ENCODE results near the gene TAF12. TPM values are rescaled to one million over a fixed set of nuclear protein-coding genes. Genes with fewer than 3 reads are reported as not detected.

The TAF12 gene
- polyA plus RNA-seq, 1 donor from 2014 or later, result 59.3 TPM

- no peaks in the 10 kb centered on the region for H3F3A ChIP-seq (ENCODE audit: insufficient read depth, low read length, poor library complexity, severe bottlenecking)
- H3K9ac ChIP-seq (ENCODE audit: low read length), result no peak overlapping the region
- H3K4me3 ChIP-seq (ENCODE audit: low read length), result no peak overlapping the region
- H3K27me3 ChIP-seq (ENCODE audit: insufficient read depth, low read depth, low read length), result no peaks in the 10 kb centered on the region
- H3K36me3 ChIP-seq (ENCODE audit: insufficient read depth, low read length), result no peaks in the 10 kb centered on the region
- no peak overlapping the region for H3K4me2 ChIP-seq (ENCODE audit: low read length)
- H3K27ac ChIP-seq (ENCODE audit: low read length), result no peak overlapping the region
- no peaks in the 10 kb centered on the region for H3K9me2 ChIP-seq (ENCODE audit: insufficient read depth, low read length)
- H3K9me3 ChIP-seq (ENCODE audit: low read length), result no peaks in the 10 kb centered on the region
- no peaks in the 10 kb centered on the region for H4K20me1 ChIP-seq (ENCODE audit: insufficient read depth)
- no peak for TF ChIP-seq RAD21 (conservative IDR thresholded peaks at IDR 0.05)
- TF ChIP-seq EP300 (conservative IDR thresholded peaks at IDR 0.05; ENCODE audit: poor library complexity, severe bottlenecking), result no peak
- no peak for TF ChIP-seq MXI1 (conservative IDR thresholded peaks at IDR 0.05; ENCODE audit: poor library complexity, severe bottlenecking)
- no peak overlapping the region for H2AFZ ChIP-seq (ENCODE audit: low read depth, low read length)
- no peaks in the 10 kb centered on the region for H3K79me2 ChIP-seq (replicated peaks; ENCODE audit: insufficient read depth, low read length)
Measured at GRCh38 chr1:28613175-28613574, 29.7 kb downstream of the TAF12 start.

GRCh38 chr1:28606771-28607170, 36.1 kb downstream of the TAF12 start:
- no peaks in the 10 kb centered on the region for H3F3A ChIP-seq (ENCODE audit: insufficient read depth, low read length, poor library complexity, severe bottlenecking)
- no peaks in the 10 kb centered on the region for H3K9me2 ChIP-seq (ENCODE audit: insufficient read depth, low read length)
- no peaks in the 10 kb centered on the region for H3K79me2 ChIP-seq (replicated peaks; ENCODE audit: insufficient read depth, low read length)
- TF ChIP-seq MXI1 (conservative IDR thresholded peaks at IDR 0.05; ENCODE audit: poor library complexity, severe bottlenecking) (no peak), EZH2 (IDR thresholded peaks at IDR 0.05; ENCODE audit: borderline replicate concordance, insufficient read depth, low read length, poor library complexity, severe bottlenecking) (no peak), POLR2AphosphoS5 (IDR thresholded peaks at IDR 0.05) (no peak)
- H3K9me3 ChIP-seq (ENCODE audit: low read length), result no peaks in the 10 kb centered on the region
- no peak overlapping the region for H3K9ac ChIP-seq (ENCODE audit: low read length)
- no peaks in the 10 kb centered on the region for H4K20me1 ChIP-seq (ENCODE audit: insufficient read depth)
- no peaks in the 10 kb centered on the region for H3K36me3 ChIP-seq (ENCODE audit: insufficient read depth, low read length)
- no peak overlapping the region for H3K27ac ChIP-seq (ENCODE audit: low read length)
- no peaks in the 10 kb centered on the region for H3K27me3 ChIP-seq (ENCODE audit: insufficient read depth, low read depth, low read length)
- H3K4me3 ChIP-seq (ENCODE audit: low read length), result no peak overlapping the region
- H2AFZ ChIP-seq (ENCODE audit: low read depth, low read length), result no peak overlapping the region
- H3K4me2 ChIP-seq (ENCODE audit: low read length), result no peak overlapping the region

- H2AFZ ChIP-seq (ENCODE audit: low read depth, low read length), result no peak overlapping the region
- H3K27me3 ChIP-seq (ENCODE audit: insufficient read depth, low read depth, low read length), result no peaks in the 10 kb centered on the region
- no peak overlapping the region for H3K4me3 ChIP-seq (ENCODE audit: low read length)
- no peaks in the 10 kb centered on the region for H3K36me3 ChIP-seq (ENCODE audit: insufficient read depth, low read length)
- no peaks in the 10 kb centered on the region for H3K9me2 ChIP-seq (ENCODE audit: insufficient read depth, low read length)
- H3K79me2 ChIP-seq (replicated peaks; ENCODE audit: insufficient read depth, low read length), result no peaks in the 10 kb centered on the region
- H3K9ac ChIP-seq (ENCODE audit: low read length), result no peak overlapping the region
- no peak overlapping the region for H3K4me2 ChIP-seq (ENCODE audit: low read length)
- H3F3A ChIP-seq (ENCODE audit: insufficient read depth, low read length, poor library complexity, severe bottlenecking), result no peaks in the 10 kb centered on the region
- no peak overlapping the region for H3K27ac ChIP-seq (ENCODE audit: low read length)
- no peak for TF ChIP-seq SMC3 (conservative IDR thresholded peaks at IDR 0.05; ENCODE audit: poor library complexity)
- TF ChIP-seq REST (IDR thresholded peaks at IDR 0.05; ENCODE audit: borderline replicate concordance), result no peak
- no peak for TF ChIP-seq MXI1 (conservative IDR thresholded peaks at IDR 0.05; ENCODE audit: poor library complexity, severe bottlenecking)
- TF ChIP-seq TAF1 (IDR thresholded peaks at IDR 0.05; ENCODE audit: low read depth), result no peak
- no peaks in the 10 kb centered on the region for H3K9me3 ChIP-seq (ENCODE audit: low read length)
- no peaks in the 10 kb centered on the region for H4K20me1 ChIP-seq (ENCODE audit: insufficient read depth)
Measured at GRCh38 chr1:28604962-28605361, 37.9 kb downstream of the TAF12 start.

Data from neural cell (in vitro differentiated cells).